IPS-NIHi7 (cell line): Measurements from ENCODE around the gene ADH1B.
"Not testable (repeated sequence)": the region's sequence is repeated elsewhere in the genome, so short reads cannot be mapped to it uniquely, and the experiment has no call there.

Experiments
- DNase-seq: peaks from one replicate; pipeline ENCODE4 v3.0.0; 2012; ENCODE audit warnings: mixed read lengths; ENCODE audit errors: extremely low spot score

The ADH1B gene

GRCh38 chr4:99324361-99324760 is 3.2 kb upstream of the ADH1B start:
- no peak for DNase-seq

DNA sequence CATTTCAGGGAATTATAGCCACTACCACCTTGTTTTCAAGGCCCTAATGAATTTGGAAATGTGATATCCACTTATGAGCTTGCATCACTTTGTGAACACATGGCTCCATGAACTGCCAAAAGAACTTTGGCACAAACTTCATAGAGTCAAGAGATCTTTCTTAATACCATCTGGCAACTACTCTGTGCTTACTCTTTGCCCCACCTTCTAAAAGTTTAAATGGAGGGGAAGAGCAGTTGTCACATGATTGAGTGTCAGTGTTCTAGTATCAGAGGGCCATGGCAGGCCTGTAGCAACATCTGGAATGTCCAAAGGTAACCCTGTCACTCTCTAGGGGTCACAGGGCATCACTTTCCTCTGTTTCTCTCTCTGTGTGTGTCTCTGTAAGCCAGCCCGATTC is 2.6 kb upstream of the ADH1B start:
- no peak for DNase-seq

DNA sequence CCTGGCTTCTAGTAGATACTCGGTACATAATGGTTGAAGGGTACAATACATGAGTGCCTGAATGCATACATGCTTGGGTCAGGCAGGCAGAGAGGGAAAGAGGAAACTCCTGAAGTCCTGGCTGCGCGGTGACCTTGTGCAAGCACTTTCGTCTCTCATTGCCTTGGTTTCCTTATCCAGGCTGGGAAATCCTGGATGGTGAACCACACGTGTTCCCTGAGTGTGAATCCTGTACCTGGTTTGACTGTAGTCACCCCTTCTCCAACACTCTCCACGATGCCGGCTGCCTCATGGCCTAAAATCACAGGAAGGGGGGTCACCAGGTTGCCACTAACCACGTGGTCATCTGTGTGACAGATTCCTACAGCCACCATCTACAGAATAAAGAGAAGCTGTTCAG is 3.4 kb downstream of the ADH1B start:
- not testable (repeated sequence) for DNase-seq

DNA sequence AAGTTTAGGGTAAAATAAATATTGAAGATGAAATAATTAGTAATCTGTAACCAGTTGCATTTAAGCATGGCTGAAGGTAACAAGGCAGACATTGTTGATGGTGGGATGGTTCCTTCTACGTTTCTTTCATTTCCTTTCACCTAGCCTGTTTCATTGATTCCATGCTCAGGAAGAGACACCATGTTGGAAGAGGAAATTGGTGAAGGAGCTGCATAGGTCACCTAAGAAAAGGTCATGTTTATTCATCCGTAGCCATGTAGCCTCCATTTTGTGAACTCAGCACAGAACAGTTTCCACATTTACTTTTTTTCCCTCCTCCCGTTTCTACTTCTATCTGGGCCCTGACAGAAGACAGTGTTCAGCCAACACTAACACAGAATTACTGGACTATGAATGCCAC is 3.8 kb downstream of the ADH1B start:
- no peak for DNase-seq

GRCh38 chr4:99315839-99316238 is 5.4 kb downstream of the ADH1B start:
- DNase-seq, result no peak

DNA sequence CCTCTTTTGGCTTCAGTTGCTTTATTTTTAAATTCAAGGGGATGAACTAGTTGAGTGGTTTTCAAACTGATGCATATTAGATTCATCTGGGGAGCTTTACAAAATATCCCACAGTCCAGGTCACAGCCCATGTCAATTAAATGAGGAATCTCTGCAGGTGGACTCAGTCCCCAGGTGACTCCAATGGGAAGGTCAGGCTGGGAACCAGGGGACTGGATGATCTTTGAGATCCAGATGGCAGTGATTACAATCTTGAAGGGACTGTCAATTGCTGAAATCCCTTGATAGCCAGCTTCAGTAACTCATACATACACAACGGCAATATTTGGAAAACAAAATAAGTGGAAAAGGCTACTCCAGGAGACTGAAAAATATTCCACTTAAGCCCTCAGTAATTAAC is 7.0 kb downstream of the ADH1B start:
- no peak for DNase-seq

DNA sequence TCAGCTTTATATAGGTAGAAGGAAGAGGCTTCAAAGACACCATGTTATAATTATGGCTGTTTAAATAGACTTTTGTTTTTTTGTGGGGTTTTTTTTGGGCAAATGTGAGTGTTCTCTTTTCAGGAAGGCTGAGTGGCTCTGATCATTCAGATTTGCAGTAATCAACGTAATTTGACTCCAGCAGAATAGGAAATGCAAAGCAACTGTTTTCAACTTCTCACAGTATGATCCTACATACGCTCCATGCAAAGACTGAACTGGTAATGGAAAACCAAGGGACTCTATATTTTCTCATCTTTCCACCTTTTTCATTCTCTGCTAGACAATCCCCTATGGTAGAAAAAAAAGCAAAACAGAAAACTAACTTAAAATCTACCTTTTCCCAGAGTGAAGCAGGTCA is 10.8 kb downstream of the ADH1B start:
- DNase-seq, result no peak

DNA sequence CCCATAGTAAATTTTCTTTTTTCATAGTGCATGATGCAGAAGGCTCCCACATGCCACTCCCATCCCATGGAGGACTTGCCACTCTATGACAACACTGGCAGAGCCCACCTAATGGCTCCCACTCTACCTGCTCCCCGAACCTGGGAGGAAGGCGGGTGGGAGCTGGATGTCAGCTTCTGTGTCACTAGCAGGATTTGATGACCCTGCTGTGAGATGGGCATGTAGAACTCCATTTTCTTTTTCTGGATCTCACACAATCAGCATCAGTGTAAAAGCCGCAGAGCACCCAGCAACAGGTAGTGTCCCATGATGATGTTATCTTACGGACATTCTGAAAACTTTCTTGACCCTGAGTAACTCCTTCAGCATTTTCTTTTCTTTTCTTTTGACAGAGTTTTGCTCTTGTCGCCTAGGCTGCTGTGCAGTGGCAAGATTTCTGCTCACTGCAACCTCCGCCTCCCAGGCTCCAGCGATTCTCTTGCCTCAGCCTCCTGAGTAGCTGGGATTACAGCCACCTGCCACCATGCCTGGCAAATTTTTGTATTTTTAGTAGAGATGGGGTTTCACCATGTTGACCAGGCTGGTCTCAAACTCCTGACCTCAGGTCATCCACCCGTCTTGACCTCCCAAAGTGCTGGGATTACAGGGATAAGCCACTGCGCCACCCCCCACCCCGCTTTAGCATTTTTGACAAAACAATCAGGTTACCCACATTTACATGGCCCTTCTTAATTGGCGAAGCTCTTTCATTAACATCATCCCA is 15.4 kb downstream of the ADH1B start:
- DNase-seq, result no peak

- no peak for DNase-seq
These were observed 19.6 kb downstream of the ADH1B start for GRCh38 chr4:99301376-99302164.

DNA sequence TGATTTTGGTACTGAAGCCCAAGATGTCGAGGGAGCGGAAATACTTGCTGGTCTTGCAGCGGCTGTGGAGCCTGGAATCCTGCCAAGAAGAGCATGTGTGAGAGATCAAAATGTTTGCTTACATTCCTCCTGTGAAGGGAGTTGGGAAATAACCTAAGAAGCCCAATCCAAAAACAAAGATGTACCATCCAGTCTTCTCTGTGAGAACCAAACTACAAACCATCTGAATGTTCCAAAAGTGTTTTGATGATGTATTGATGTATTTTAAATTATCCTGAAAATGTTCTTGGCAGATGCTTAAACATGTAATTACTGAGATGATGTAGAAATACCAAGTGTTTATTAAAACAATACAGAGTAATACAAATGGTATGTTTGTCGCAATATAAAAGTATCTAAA is 20.3 kb downstream of the ADH1B start:
- DNase-seq, result no peak

GRCh38 chr4:99293357-99293756 is 27.8 kb downstream of the ADH1B start:
- no peak for DNase-seq

DNA sequence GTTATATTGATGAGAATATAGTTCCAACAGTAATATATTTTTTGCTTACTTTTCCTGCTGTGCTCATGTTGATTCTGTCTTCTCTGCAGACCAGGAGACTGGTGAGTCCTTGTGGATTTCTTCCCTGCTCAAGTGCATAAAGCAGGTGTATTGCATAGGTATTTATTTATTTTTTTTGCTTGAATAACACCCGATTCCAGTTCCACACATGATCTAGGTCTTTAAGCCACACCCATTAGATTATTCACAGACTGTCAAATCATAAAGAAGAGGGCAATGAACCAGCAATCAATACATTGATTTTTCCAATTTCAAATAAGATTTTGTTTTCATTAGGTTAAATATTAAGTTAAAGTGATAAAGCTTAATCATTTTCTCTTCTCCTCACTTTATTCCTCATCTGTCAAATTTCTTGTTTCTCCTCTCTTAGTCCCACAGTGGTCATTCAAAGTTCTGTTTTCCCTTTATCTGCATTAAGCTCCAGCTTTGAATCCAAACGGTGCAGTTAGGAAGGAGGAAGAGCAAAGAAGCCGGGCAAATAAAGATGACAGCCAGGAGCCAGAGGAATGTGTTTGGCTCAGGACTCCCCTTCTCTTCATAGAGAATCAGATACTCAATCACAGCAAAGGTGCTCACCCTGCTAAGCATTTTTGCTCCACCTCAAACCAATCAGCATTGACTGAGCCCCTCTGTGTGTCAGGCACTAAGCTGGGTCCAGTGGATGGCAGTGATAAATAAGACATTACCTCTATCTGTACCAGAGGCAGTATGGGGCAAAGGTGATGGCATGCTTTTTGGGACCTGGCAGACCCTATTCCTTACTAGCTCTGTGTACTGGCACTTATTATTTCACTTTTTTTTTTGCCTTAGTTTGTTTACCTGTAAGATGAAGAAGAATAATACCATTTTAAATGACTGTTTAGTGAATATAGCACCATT is 30.1 kb downstream of the ADH1B start, which contains the start of gene ADH1A:
Gene ADH1A, minus strand, starts transcription at position 138 of the 939 bp plus-strand sequence. Its CDS starts 71 bp downstream, at position 67.
- DNase-seq, result no peak

DNA sequence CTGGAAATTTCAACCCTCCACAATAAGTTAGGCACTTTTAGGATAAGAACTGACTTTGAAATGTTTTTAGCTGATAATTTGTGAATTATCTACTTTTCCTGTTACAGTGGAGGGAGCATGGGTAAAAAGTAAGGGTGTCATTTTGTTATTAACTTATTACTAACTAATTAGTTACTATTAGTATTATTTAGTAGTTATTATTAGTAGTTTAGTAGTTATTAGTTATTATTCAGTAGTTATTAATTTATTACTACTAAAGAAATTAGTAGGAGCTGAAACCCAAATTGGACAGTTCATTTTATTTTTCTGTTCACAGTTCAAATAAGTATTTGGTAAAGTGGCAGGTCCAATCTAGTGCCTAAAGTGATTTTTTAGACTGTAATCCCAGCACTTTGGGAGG is 35.8 kb downstream of the ADH1B start:
- no peak for DNase-seq

DNA sequence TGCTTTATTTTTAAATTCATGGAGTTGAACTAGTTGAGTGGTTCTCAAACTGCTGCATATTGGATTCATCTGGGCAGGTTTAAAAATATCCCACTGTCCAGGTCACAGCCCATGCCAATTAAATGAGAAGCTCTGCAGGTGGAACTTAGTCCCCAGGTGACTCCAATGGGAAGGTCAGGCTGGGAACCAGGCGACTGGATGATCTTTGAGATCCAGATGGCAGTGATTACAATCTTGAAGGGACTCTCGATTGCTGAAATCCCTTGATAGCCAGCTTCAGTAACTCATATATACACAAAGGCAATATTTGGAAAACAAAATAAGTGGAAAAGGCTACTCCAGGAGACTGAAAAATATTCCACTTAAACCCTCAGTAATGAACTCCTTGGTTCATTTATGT is 38.5 kb downstream of the ADH1B start:
- DNase-seq, result no peak

GRCh38 chr4:99281261-99281660 is 39.9 kb downstream of the ADH1B start:
- no peak for DNase-seq

DNA sequence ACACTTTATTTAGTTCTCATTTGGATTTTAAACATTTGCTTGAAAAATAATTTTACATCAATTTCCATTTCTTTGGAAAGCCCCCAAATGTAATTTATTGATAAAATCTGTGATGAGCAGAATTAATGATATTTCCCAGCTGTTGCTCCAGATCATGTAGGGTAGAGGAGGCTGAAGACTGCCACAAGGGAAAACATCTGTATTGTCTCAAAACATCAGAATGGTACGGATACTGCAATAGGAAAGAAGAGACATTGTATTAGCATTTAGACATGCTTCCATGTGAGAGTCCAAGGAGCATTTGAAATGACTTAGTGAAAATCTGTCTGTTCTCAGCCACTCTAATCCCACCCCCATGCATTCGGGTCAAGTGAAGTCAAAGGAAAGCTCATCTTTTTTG is 44.8 kb downstream of the ADH1B start:
- DNase-seq, result no peak

- DNase-seq, result no peak
These were observed 45.3 kb downstream of the ADH1B start for GRCh38 chr4:99275885-99276284.

GRCh38 chr4:99275050-99275449 is 46.2 kb downstream of the ADH1B start:
- DNase-seq, result no peak

DNA sequence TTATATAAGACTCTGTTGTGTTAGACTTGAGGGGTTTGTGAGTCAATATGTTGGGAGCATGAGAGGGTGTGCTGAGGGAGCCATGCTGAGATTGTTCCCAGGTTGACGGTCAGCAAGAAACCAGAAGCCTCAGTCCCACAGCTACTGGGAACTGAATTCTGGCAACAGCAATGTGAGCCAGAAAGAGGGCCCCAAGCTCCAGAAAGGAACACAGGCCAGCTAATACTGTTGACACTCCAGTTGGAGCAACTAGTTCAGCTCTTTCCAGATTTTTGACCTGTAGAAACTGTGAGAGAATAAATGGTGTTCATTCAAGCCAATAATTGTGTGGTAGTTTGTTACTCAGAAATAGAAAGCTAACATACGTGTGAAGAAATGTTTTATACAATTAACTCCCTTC is 47.5 kb downstream of the ADH1B start:
- DNase-seq, result no peak

DNA sequence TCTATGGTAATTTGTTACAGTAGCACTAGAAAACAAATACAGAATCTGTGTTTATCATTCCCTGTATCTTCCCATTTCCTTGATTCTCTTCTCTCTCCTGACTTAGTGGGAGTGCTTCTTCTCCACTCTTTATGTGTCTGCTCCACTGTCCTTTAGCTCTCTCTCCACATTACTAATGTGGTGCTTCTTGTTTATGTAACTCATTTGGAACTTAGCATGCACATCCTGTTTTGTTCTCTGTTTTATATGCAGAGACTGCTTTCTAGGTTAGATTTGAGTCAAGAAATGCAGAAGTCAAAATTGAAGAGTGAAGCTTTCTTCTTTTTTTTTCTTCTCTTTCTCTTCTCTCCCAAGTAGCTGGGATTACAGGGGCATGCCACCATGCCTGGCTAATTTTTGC is 56.3 kb downstream of the ADH1B start:
- DNase-seq, result no peak
